Activated effector memory CD4-positive, alpha-beta T cell treated with anti-CD3 and anti-CD28 coated beads, Interleukin-2, amount 50 U/mL, for 16 hours (primary cell): ENCODE data around the gene PLXNB2.

ENCODE experiments used
- DNase-seq: peaks from one replicate; pipeline ENCODE4 v3.0.0-alpha.2; 2020

PLXNB2 gene

GRCh38 chr22:50225200-50225969 lies 82.1 kb downstream of the PLXNB2 start:
- DNase-seq, result no peak
